ENCODE results near the gene ERCC5. TPM values are rescaled to one million over a fixed set of nuclear protein-coding genes. Genes with fewer than 3 reads are reported as not detected.

The ERCC5 gene
- total RNA-seq, 1 donor, result 94.1 TPM

DNA sequence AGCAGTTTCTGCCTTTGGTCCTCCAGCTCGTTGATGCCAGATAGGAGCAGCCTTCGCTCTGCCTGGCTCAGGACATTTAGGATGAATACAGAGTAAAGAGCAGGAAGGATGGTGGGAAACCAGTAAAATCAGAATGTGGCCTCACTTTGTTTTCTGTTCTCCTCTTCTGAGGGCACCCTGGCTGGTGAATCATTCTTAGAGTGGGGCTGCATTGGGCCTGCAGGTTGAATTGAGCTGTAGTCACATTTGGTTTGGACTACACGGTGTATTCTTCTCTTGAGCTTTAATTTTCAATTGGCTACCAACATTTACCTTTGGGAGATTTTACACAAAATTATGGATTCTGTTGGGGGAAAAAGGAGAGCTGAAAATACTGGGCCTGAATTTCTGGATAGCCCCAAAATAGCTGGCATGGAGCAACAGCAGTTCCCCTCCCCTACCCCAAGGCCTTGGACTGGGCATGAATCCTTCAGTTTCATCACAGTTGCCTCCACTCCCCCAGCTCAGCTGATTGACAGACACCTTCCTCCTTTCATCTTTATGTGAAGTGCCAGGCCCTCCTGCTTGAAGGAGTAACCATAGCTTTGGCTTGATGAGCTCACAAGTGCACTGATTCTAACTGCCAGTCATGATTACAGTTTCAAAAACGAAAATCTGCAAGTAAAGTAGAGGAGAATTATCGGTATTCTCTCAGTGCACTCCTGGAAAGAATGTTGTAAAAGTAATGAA is 24.3 kb downstream of the ERCC5 start:
- H3K4me3 ChIP-seq (ENCODE audit: low read depth, low read length), result no peak overlapping the region
- TF ChIP-seq, protein P1, sequence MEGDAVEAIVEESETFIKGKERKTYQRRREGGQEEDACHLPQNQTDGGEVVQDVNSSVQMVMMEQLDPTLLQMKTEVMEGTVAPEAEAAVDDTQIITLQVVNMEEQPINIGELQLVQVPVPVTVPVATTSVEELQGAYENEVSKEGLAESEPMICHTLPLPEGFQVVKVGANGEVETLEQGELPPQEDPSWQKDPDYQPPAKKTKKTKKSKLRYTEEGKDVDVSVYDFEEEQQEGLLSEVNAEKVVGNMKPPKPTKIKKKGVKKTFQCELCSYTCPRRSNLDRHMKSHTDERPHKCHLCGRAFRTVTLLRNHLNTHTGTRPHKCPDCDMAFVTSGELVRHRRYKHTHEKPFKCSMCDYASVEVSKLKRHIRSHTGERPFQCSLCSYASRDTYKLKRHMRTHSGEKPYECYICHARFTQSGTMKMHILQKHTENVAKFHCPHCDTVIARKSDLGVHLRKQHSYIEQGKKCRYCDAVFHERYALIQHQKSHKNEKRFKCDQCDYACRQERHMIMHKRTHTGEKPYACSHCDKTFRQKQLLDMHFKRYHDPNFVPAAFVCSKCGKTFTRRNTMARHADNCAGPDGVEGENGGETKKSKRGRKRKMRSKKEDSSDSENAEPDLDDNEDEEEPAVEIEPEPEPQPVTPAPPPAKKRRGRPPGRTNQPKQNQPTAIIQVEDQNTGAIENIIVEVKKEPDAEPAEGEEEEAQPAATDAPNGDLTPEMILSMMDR (IDR thresholded peaks at IDR 0.05; ENCODE audit: insufficient read depth, low read depth, low read length), result no peak
- no peak for DNase-seq (ENCODE audit: low read depth)

DNA sequence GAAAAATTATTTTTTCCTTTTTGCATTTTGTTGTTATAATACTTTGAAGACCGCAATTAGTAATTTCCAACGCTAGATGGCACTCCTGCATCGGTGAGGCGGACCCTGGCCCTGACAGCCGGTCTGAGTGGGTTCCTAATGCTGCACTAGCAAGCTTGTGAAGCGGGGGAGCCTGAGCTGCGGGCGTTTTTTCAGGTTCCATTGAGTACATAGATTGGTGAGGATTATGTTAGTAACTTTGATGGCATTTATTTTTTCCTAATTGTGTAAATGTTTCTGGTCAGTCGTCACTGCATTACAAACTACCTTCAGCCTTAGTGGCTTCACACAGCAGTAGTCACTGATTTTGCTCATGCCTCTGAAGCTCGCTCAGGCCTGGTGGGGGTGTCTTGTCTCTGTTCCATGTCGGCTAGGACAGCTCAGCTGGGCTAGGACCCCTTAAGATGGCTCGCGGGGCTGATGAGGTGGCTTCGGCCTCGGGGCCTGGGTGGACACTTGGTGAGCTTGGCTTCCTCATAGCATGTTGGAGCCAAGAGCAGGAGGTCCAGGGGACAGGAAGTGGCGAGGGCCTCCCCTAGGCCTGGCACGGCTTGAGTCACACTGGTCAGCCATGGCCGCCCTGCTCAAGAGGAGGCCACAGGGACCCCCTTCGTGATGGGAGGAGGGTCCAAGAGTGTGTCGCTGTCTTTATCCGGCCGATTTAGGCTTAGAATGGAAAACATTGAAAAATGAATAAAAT is 25.0 kb downstream of the ERCC5 start:
- no peak overlapping the region for H3K4me3 ChIP-seq (ENCODE audit: low read depth, low read length)
- peak; percentile 64 for DNase-seq (ENCODE audit: low read depth)
- TF ChIP-seq, protein P1 (IDR thresholded peaks at IDR 0.05; ENCODE audit: insufficient read depth, low read depth, low read length), result peak; percentile 74

DNA sequence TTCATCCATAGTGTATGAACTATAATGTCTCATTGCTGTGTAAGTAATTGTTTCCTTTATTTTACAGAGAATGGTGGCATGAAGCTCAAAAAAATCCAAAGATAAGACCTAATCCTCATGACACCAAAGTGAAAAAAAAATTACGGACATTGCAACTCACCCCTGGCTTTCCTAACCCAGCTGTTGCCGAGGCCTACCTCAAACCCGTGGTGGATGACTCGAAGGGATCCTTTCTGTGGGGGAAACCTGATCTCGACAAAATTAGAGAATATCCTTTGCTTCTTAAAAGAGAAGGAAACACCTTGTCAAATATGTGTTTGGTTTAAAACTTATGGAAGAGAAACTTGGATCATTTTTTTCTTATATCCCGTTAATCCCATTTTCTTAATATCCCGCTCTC is 26.3 kb downstream of the ERCC5 start:
- TF ChIP-seq, protein P1 (IDR thresholded peaks at IDR 0.05; ENCODE audit: insufficient read depth, low read depth, low read length), result no peak
- H3K4me3 ChIP-seq (ENCODE audit: low read depth, low read length), result no peak overlapping the region
- peak; percentile 12 for DNase-seq (ENCODE audit: low read depth)

DNA sequence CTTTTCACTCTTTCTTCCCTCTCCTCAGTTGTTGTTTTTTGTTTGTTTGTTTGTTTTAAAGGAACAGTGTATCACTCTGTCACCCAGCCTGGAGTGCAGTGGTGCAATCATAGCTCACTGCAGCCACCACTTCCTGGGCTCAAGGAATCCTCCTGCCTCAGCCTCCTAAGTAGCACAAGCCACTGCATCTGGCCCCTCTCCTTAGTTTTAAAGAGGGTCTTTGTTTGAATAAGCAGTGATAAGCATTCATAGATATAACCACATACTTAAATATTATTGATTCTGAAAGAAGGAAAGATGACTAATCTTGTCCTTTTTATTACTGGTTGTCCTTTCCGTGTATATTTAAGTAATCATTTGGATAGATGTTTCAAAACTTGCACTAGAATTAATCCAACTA is 26.7 kb downstream of the ERCC5 start:
- H3K4me3 ChIP-seq (ENCODE audit: low read depth, low read length), result no peak overlapping the region
- DNase-seq (ENCODE audit: low read depth), result no peak
- TF ChIP-seq, protein P1 (IDR thresholded peaks at IDR 0.05; ENCODE audit: insufficient read depth, low read depth, low read length), result no peak

DNA sequence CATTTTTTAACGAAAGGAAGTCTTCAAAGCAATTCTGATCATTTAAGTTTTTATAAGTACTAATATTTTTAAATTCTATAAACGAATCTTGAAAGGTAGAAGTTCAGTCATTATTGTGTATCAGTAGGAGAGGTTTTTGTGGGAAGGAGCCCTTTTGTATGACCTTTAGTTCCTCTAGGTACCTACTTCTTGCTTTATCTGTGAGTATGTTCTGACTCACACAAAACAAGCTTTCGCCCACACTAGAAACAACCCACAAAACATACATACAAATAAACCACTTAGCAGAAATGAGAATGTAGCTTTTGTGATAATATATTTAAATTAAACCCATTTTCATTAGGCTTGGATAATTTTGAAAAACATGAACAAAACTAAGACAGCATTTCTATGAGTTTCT is 27.8 kb downstream of the ERCC5 start:
- no peak overlapping the region for H3K4me3 ChIP-seq (ENCODE audit: low read depth, low read length)
- peak; percentile 24 for DNase-seq (ENCODE audit: low read depth)
- TF ChIP-seq, protein P1 (IDR thresholded peaks at IDR 0.05; ENCODE audit: insufficient read depth, low read depth, low read length), result no peak

DNA sequence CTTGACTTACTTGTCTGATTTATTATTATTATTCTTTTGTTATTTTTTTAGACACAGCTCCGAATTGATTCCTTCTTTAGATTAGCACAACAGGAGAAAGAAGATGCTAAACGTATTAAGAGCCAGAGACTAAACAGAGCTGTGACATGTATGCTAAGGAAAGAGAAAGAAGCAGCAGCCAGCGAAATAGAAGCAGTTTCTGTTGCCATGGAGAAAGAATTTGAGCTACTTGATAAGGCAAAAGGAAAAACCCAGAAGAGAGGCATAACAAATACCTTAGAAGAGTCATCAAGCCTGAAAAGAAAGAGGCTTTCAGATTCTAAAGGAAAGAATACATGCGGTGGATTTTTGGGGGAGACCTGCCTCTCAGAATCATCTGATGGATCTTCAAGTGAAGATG is 29.4 kb downstream of the ERCC5 start:
- no peak for DNase-seq (ENCODE audit: low read depth)
- H3K4me3 ChIP-seq (ENCODE audit: low read depth, low read length), result no peak overlapping the region
- TF ChIP-seq, protein P1 (IDR thresholded peaks at IDR 0.05; ENCODE audit: insufficient read depth, low read depth, low read length), result no peak

Data from fibroblast of villous mesenchyme (primary cell).